Endothelial cell of umbilical vein (primary cell): ENCODE results near the gene SAT2. TPM values are rescaled to one million over a fixed set of nuclear protein-coding genes. Genes with fewer than 3 reads are reported as not detected.

Experiments used
- BruUV-seq: library from RNA; stranded (reverse); fragments of 400-500 nt; replicated peaks from 2 replicates; lab custom pipeline; 2021; lab: Mats Ljungman, UMichigan
- CTCF ChIA-PET: fragments of 300-600, 350-600 bp; sonication (Branson Sonifier 250); formaldehyde crosslinking; loops from one replicate; lab custom pipeline; 2021; ENCODE audit warnings: antibody characterized with exemption, inconsistent platforms; lab: Charles Lee
- POLR2A ChIA-PET: fragments of 300-600, 350-600 bp; sonication (Branson Sonifier 250); formaldehyde crosslinking; loops from one replicate; lab custom pipeline; 2021; ENCODE audit warnings: antibody characterized with exemption, inconsistent platforms; lab: Charles Lee
- DNase-seq: peaks from one replicate; pipeline ENCODE4 v3.0.0-alpha.2; 2011; ENCODE audit warnings: low read depth, low spot score
- FAIRE-seq: peaks from 2 replicates; lab custom pipeline; 2011; peaks lifted over from hg19 to GRCh38; lab: Jason Lieb, UNC
- H2AFZ ChIP-seq: 2 replicates; pipeline ENCODE4 v1.6.0; 2012; ENCODE audit warnings: low read depth, low read length, control low read depth, inconsistent platforms
- H3K27ac ChIP-seq: 2 replicates; pipeline ENCODE4 v1.5.1; 2011; ENCODE audit warnings: low read depth, mild to moderate bottlenecking, control low read depth, low read length, moderate library complexity; ENCODE audit not compliant: insufficient read depth
- H3K27me3 ChIP-seq, 2 experiments: 2 replicates each; pipeline versions ENCODE4 v1.6.0 to v1.6.1; 2011; ENCODE audit warnings: low read length in 2 of 2, mixed read lengths in 1 of 2; ENCODE audit not compliant: control insufficient read depth in 2 of 2, insufficient read depth in 2 of 2
- H3K36me3 ChIP-seq, 2 experiments: 2 replicates in 1 of 2; 3 replicates in 1 of 2; pipeline ENCODE4 v1.5.1; 2011; ENCODE audit warnings: low read length in 2 of 2, mild to moderate bottlenecking in 1 of 2, moderate library complexity in 1 of 2; ENCODE audit not compliant: control insufficient read depth in 2 of 2, insufficient read depth in 2 of 2; ENCODE audit errors: extremely low read depth in 1 of 2
- H3K4me1 ChIP-seq: 3 replicates; pipeline ENCODE4 v1.5.1; 2011; ENCODE audit warnings: mild to moderate bottlenecking, low read length; ENCODE audit not compliant: control insufficient read depth, insufficient read depth; ENCODE audit errors: extremely low read depth
- H3K4me2 ChIP-seq: 2 replicates; pipeline ENCODE4 v1.6.1; 2011; ENCODE audit warnings: low read length, control low read depth, mixed read lengths; ENCODE audit not compliant: insufficient read depth
- H3K4me3 ChIP-seq, 3 experiments: fragments of 200-600 bp in 1 of 3; sonication (generic), shearing (Covaris generic) in 1 of 3; replicated peaks in 1 of 3; 2 replicates each; pipeline ENCODE4 v1.5.1; 2011 to 2016; ENCODE audit warnings: control low read depth in 3 of 3, low read length in 3 of 3, mild to moderate bottlenecking in 2 of 3, inconsistent platforms in 1 of 3, low read depth in 1 of 3, moderate library complexity in 1 of 3; ENCODE audit not compliant: insufficient read depth in 1 of 3
- H3K79me2 ChIP-seq: 2 replicates; pipeline ENCODE4 v1.6.0; 2012; ENCODE audit warnings: low read length, inconsistent platforms; ENCODE audit not compliant: control insufficient read depth, insufficient read depth
- H3K9ac ChIP-seq: replicated peaks from 2 replicates; pipeline ENCODE3; 2011; ENCODE audit warnings: low read length, control low read depth; ENCODE audit not compliant: insufficient read depth; ENCODE audit errors: extremely low read depth
- H3K9me1 ChIP-seq: replicated peaks from 3 replicates; pipeline ENCODE4 v1.6.0; 2011; ENCODE audit warnings: mild to moderate bottlenecking, low read length; ENCODE audit not compliant: control insufficient read depth, insufficient read depth; ENCODE audit errors: extremely low read depth
- H3K9me3 ChIP-seq: replicated peaks from 2 replicates; pipeline ENCODE4 v1.5.1; 2012; ENCODE audit warnings: low read length, inconsistent platforms; ENCODE audit not compliant: control insufficient read depth, insufficient read depth
- H4K20me1 ChIP-seq: replicated peaks from 2 replicates; pipeline ENCODE3; 2011; ENCODE audit warnings: mild to moderate bottlenecking, low read length; ENCODE audit not compliant: control insufficient read depth, insufficient read depth; ENCODE audit errors: extremely low read depth
- CTCF ChIP-seq, 2 donors: IDR thresholded peaks; 1 replicate in 1 of 2; 2 replicates in 1 of 2; pipeline ENCODE4 v1.5.1; 2011; ENCODE audit warnings: low read length in 2 of 2, mild to moderate bottlenecking in 2 of 2, moderate library complexity in 2 of 2, control low read depth in 1 of 2, inconsistent platforms in 1 of 2, low read depth in 1 of 2; ENCODE audit not compliant: insufficient read depth in 1 of 2; ENCODE audit errors: extremely low read depth in 1 of 2
- EZH2 ChIP-seq: IDR thresholded peaks from 2 replicates; pipeline ENCODE4 v1.6.1; 2012; ENCODE audit warnings: borderline replicate concordance, low read depth, mild to moderate bottlenecking, moderate library complexity, low read length, inconsistent platforms; ENCODE audit not compliant: severe bottlenecking
- FOS ChIP-seq: IDR thresholded peaks from 2 replicates; pipeline ENCODE4 v1.6.1; 2011; ENCODE audit warnings: mild to moderate bottlenecking, low read length, moderate library complexity, borderline replicate concordance; ENCODE audit not compliant: insufficient read depth
- GATA2 ChIP-seq: IDR thresholded peaks from 2 replicates; pipeline ENCODE4 v1.7.0; 2011; ENCODE audit warnings: low read depth, mild to moderate bottlenecking, moderate library complexity, mixed read lengths, low read length; ENCODE audit not compliant: insufficient read length, insufficient read depth
- JUN ChIP-seq: IDR thresholded peaks from 2 replicates; pipeline ENCODE4 v1.6.1; 2011; ENCODE audit warnings: borderline replicate concordance, low read depth; ENCODE audit not compliant: insufficient read length, insufficient read depth
- MYC ChIP-seq: IDR thresholded peaks from one replicate; pipeline ENCODE4 v1.6.1; 2011; ENCODE audit warnings: mild to moderate bottlenecking, low read depth, low read length
- POLR2A ChIP-seq: IDR thresholded peaks from 2 replicates; pipeline ENCODE4 v1.6.1; 2012; ENCODE audit warnings: low read depth, mild to moderate bottlenecking, control low read depth, low read length
- POLR2AphosphoS5 ChIP-seq: IDR thresholded peaks from 2 replicates; pipeline ENCODE4 v1.6.1; 2012; ENCODE audit warnings: low read depth, mild to moderate bottlenecking, control low read depth, low read length, moderate library complexity; ENCODE audit not compliant: insufficient read depth
- dilution Hi-C: fragments of 300-500 bp; cut with MboI; formaldehyde crosslinking; loops from one replicate; pipeline ENCODE4 v1.15.0; 2019; ENCODE audit warnings: low sequenced_read_pairs; ENCODE audit not compliant: extremely low pct_ligation_motif_present
- intact Hi-C: fragments of 100-400 bp; cut with micrococcal nuclease; formaldehyde crosslinking; loops from one replicate; pipeline ENCODE4 v1.10.0; 2022
- polyA plus RNA-seq, 4 experiments: library from polyadenylated mRNA; depleted of rRNA in 3 of 4; stranded (reverse) in 3 of 4; unstranded in 1 of 4; fragments of >200 nt; gene quantifications; 2 replicates each; pipeline versions ENCODE4 v1.2.1 to v1.2.3, GENCODE V29; 2011 to 2012; ENCODE audit warnings: missing spikeins in 1 of 4
- total RNA-seq: library from RNA; stranded (reverse); gene quantifications from 2 replicates; pipeline ENCODE4 v1.2.3, GENCODE V29; 2021
- TF ChIP-seq, protein P1 (sequence below): IDR thresholded peaks from 2 replicates; pipeline ENCODE4 v1.6.1; 2011; ENCODE audit not compliant: insufficient read depth, insufficient read length

The SAT2 gene
- total and polyA plus RNA-seq, 2 donors (not counting 3 experiments of a cell fraction or from before 2014, with no cell fraction given), result 38.0 to 51.8 TPM

DNA sequence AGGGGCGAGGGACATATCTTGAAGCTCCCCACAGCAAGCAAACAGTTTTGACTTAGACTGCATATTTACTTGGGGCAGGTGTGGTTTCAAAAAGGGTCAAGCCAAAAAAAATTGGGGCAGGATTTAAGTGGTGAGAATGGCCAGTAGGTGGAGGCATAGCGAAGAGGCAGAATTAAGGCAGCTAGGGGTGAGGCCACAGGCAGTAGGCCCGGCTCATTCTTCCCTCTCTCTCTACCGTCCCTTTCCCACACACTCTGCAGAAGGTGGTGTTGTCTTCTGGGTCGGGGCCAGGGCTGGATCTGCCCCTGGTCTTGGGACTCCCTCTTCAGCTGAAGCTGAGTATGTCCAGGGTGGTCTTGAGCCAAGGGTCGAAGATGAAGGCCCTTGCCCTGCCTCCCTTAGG, 4.9 kb upstream of the SAT2 start:
- ChIA-PET CTCF (interaction anchor here (0.6 to 6.6 kb wide), 15 partner anchors 10 to 409 kb away, joined by 3 to 97 read pairs (median 4); partner anchors contain the start of genes DNAH2, TP53 and WRAP53), POLR2A (no interaction called here)
- peak; percentile 73 for FAIRE-seq
- H3K4me1 ChIP-seq, result no peaks in the 10 kb centered on the region
- no peaks in the 10 kb centered on the region for H4K20me1 ChIP-seq
- H3K27me3 ChIP-seq, result no peaks in the 10 kb centered on the region
- no peak overlapping the region for H3K27ac ChIP-seq
- H3K9me3 ChIP-seq, result no peaks in the 10 kb centered on the region
- intact Hi-C loops, result no loop called here
- H3K79me2 ChIP-seq, result no peaks in the 10 kb centered on the region
- no peak overlapping the region for H2AFZ ChIP-seq
- H3K36me3 ChIP-seq, result no peaks in the 10 kb centered on the region
- no peak overlapping the region for H3K9ac ChIP-seq
- no peak overlapping the region for H3K4me3 ChIP-seq
- dilution Hi-C loops, result no loop called here
- no peaks in the 10 kb centered on the region for H3K9me1 ChIP-seq
- BruUV-seq, result no TSS peak
- peak; percentile 24 for DNase-seq
- H3K4me2 ChIP-seq, result no peak overlapping the region
- TF ChIP-seq CTCF (IDR thresholded peaks at IDR 0.05; ENCODE audit: extremely low read depth in 1 of 2, insufficient read depth in 1 of 2, low read depth in 1 of 2, low read length in 2 of 2), result peak; percentile 41 to 49
- no peak for TF ChIP-seq POLR2AphosphoS5

GRCh38 chr17:7631398-7632380, 4.1 kb upstream of the SAT2 start:
- Histone ChIP-seq H3K27me3 (no peaks in the 10 kb centered on the region), H3K9ac (no peak overlapping the region), H3K4me2 (no peak overlapping the region), H3K9me3 (no peaks in the 10 kb centered on the region), H4K20me1 (no peaks in the 10 kb centered on the region), H3K27ac (no peak overlapping the region), H3K4me1 (no peaks in the 10 kb centered on the region), H3K9me1 (no peaks in the 10 kb centered on the region), H3K79me2 (no peaks in the 10 kb centered on the region), H3K4me3 (no peak overlapping the region), H3K36me3 (no peaks in the 10 kb centered on the region), H2AFZ (no peak overlapping the region)
- no peak for DNase-seq
- CTCF ChIA-PET, result interaction anchor here (0.6 to 6.6 kb wide), 9 partner anchors 11 to 410 kb away, joined by 3 to 97 read pairs (median 4); partner anchors contain the start of genes ATP1B2, DNAH2, TP53 and WRAP53
- BruUV-seq, result no TSS peak
- no peak for FAIRE-seq
- dilution Hi-C loops, result no loop called here
- POLR2A ChIA-PET, result no interaction called here
- intact Hi-C loops, result no loop called here
- TF ChIP-seq EZH2 (no peak), POLR2AphosphoS5 (no peak), POLR2A (no peak), MYC (no peak), GATA2 (no peak), CTCF (IDR thresholded peaks at IDR 0.05; ENCODE audit: extremely low read depth in 1 of 2, insufficient read depth in 1 of 2, low read depth in 1 of 2, low read length in 2 of 2) (no peak), FOS (no peak), JUN (no peak)
- TF ChIP-seq, protein P1, sequence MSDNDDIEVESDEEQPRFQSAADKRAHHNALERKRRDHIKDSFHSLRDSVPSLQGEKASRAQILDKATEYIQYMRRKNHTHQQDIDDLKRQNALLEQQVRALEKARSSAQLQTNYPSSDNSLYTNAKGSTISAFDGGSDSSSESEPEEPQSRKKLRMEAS, result no peak
